22Rv1 (cell line): Measurements from ENCODE around the gene FCRL6.

Source experiments
- H3K27ac ChIP-seq: fragments of 450-650 bp; 2 replicates; pipeline ENCODE4 v1.5.1; 2017
- ZFX ChIP-seq: fragments of 450-650 bp; IDR thresholded peaks from 2 replicates; pipeline ENCODE4 v1.6.1; 2017; ENCODE audit warnings: antibody characterized with exemption, borderline replicate concordance
- TF ChIP-seq, protein P1 (sequence below): fragments of 450-650 bp; IDR thresholded peaks from 2 replicates; pipeline ENCODE4 v1.5.1; 2017; ENCODE audit warnings: mild to moderate bottlenecking

The FCRL6 gene, protein sequence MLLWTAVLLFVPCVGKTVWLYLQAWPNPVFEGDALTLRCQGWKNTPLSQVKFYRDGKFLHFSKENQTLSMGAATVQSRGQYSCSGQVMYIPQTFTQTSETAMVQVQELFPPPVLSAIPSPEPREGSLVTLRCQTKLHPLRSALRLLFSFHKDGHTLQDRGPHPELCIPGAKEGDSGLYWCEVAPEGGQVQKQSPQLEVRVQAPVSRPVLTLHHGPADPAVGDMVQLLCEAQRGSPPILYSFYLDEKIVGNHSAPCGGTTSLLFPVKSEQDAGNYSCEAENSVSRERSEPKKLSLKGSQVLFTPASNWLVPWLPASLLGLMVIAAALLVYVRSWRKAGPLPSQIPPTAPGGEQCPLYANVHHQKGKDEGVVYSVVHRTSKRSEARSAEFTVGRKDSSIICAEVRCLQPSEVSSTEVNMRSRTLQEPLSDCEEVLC

DNA sequence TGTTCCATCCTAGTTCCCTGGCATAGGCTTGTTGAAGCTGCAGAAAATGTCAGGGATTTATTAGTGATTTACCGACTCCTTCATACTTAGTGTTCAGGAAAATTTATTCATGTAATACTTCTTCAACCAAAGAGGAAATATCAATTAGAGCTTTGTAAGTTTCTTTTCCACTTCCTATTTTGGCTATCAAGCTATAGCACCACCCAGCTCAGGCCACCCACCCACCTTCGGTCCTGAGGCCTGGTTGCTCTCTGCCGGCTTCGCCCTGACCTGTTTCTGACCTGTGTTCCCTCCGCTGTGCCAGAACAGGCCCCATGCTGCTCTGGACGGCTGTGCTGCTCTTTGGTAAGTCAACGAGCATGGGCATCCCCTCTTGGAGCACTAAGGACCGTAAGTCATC, at the start of gene FCRL6:
TSS of gene FCRL6 (plus strand) at position 250 of the 400 bp plus-strand sequence. CDS start at position 315, 65 bp downstream.
- H3K27ac ChIP-seq = no peak within 1 kb of the TSS
- no peak for TF ChIP-seq ZFX
- TF ChIP-seq, protein P1, sequence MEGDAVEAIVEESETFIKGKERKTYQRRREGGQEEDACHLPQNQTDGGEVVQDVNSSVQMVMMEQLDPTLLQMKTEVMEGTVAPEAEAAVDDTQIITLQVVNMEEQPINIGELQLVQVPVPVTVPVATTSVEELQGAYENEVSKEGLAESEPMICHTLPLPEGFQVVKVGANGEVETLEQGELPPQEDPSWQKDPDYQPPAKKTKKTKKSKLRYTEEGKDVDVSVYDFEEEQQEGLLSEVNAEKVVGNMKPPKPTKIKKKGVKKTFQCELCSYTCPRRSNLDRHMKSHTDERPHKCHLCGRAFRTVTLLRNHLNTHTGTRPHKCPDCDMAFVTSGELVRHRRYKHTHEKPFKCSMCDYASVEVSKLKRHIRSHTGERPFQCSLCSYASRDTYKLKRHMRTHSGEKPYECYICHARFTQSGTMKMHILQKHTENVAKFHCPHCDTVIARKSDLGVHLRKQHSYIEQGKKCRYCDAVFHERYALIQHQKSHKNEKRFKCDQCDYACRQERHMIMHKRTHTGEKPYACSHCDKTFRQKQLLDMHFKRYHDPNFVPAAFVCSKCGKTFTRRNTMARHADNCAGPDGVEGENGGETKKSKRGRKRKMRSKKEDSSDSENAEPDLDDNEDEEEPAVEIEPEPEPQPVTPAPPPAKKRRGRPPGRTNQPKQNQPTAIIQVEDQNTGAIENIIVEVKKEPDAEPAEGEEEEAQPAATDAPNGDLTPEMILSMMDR = no peak

DNA sequence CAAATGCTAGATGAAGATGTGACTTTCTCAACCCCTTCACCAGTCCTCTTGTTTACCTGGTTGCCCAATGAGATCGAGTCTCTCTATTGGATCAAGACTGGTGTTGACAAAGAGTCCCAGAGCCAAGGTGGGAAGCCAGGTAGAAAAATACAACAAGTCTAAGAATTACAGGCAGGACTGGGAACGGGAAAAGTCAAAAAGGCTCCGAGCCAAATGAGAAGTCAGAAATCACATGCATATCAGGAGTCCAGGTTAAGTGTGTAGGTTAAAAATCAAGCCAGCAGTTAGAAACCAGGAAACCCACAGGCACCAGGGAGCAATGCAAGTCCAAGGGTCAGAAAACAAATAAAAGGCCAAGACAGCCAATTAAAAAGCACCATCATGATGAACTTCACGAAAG, 48.8 kb upstream of the FCRL6 start:
- TF ChIP-seq, protein P1 = no peak
- no peak for TF ChIP-seq ZFX
- H3K27ac ChIP-seq = no peak overlapping the region

DNA sequence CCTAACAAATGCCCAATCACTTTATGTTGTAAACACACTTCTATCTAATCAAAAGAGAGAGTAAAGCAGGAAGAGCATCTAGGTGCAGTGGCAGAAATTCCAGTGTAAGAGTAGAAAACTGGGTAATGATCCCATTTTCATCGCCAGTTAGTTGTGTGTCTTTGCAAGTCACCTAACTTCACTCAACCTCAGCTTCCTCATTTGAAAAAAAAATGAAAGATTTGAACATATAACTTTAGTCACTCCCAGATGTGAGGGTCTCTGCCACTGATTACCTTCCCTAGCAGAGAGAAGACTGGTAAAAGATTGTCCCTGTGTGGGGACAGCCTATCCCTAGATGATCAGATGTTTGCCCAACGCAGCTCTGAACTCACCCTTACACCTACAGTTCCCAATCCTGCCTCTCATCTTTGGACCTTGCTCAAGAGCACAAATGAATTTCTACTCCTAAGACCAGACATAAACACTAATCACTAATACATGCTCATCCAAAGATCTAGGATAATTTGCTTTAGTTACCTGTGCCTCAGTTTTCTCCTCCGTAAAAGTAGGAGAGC, 46.6 kb upstream of the FCRL6 start:
- no peak overlapping the region for H3K27ac ChIP-seq
- no peak for TF ChIP-seq ZFX
- TF ChIP-seq, protein P1 = no peak

DNA sequence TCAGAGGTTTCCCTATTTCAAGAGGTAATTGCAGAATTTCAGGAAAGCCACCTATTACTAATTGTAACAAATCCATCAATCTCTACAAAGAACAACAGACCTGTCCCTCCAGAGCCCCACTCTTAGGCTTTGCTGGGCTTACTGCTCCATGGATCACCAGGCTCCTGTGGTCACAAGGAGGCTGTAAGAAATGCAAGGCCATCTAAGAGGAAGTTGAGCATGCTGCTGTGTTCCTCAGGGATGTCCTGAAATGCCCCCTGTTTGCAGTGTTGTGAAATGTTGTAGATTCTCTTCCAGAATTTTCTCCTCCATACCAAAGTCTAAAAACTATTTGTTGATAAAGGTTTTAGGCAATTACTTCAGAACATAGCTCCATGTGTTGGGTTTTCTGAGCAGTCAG, 45.8 kb upstream of the FCRL6 start:
- H3K27ac ChIP-seq = no peak overlapping the region
- no peak for TF ChIP-seq ZFX
- TF ChIP-seq, protein P1 = no peak

DNA sequence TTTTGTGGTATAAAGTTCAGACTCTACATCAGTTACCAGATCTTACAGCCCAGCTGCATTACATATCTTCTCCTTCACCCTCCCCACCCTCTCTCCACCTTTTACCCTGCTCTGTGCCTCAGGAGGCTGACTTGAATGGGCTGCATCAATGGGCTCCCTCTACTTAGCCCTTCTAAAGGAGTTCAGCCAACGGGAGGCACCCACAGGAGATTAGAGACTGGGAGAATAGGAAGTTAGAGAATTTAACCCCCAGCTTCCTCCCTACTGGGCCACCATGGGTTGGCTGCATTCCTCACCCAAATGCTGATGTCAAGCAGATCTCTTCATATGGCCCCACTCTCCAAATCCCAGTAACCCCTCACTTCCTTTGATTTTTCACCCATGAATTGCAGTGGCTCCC, 38.5 kb upstream of the FCRL6 start:
- no peak for TF ChIP-seq ZFX
- TF ChIP-seq, protein P1 = no peak
- no peak overlapping the region for H3K27ac ChIP-seq

DNA sequence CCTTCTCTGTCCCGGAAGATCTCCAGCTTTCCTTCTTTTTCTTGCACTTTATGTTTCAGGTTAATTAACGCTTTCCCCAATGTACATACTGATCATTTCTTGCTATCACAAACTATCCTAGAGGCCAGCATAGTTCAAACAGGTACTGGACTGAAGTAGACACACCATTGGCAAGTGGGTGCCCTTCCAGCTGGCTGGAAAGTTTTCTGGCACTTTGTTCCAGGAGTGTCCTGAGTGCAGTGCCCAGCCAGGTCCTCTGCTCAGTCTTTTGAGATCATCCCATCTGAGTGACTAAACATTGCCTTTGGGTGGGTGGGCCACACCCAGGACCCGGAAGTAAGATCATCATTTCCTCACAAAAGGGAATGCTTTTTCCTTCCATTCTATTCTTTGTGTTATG, 36.4 kb upstream of the FCRL6 start:
- TF ChIP-seq, protein P1 = no peak
- no peak for TF ChIP-seq ZFX

More for the DNA sequence above, 36.4 kb upstream of the FCRL6 start:
- no peak overlapping the region for H3K27ac ChIP-seq
